ENCODE results near the gene CLRN3.

Gene CLRN3

DNA sequence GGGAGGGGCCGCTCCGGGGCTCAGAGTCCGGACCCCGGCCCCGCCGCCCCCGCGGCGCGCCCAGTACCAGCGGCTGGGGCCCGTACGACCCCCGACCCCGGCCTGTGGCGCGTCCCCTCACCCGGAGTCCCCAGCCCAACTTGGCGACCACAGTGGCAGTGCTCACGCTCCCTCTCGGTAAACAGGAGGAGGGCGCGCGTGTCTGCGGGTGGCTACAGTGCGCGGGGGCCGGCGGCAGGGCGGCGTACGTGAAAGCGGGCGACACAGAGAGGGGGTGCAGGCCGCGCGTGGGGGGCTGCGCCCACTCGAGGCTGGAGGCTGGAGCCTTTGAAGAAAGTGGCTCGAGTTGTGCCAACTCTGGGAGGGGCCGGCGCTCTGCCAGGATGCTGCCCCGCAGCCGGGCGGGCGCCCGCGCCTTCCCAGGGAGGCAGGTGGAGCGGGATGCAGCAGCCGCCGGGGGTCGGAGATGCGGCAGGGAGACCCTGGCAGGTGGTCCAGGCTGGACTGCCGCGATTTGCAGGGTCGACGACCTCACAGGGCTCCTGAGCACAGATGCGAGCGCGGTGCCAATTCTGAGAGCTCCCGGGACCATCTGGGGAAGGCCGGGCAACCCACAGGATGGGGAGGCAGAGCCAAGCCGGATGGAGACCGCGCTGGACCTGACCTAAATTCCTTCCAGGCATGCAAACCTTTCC, 14.8 kb upstream of the CLRN3 start:
- Histone ChIP-seq H3K9me3 (ENCODE audit: control insufficient read depth, low read length) (no peaks in the 10 kb centered on the region), H3K4me1 (ENCODE audit: control insufficient read depth, insufficient read depth, low read length) (peaks cover 19% of the 10 kb centered on the region), H3K9ac (ENCODE audit: low read length) (peak overlapping the region; percentile 55), H3K27me3 (replicated peaks; ENCODE audit: control insufficient read depth, insufficient read depth, low read length) (no peaks in the 10 kb centered on the region), H3K4me3 (ENCODE audit: low read length) (peak overlapping the region; percentile 76), H3K36me3 (ENCODE audit: control insufficient read depth, insufficient read depth, low read length, severe bottlenecking) (no peaks in the 10 kb centered on the region)
- no peak for DNase-seq (ENCODE audit: low read depth)

GRCh38 chr10:127906548-127907377, 14.0 kb upstream of the CLRN3 start, which contains the start of gene PTPRE:
Gene PTPRE (plus strand): TSS chr10:127907103. CDS start chr10:128040882, 133,779 bp downstream.
- Histone ChIP-seq H3K27me3 (replicated peaks; ENCODE audit: control insufficient read depth, insufficient read depth, low read length) (no peaks in the 10 kb centered on the region), H3K9me3 (ENCODE audit: control insufficient read depth, low read length) (no peaks in the 10 kb centered on the region), H3K9ac (ENCODE audit: low read length) (peak within 1 kb of the TSS; percentile 55), H3K4me1 (ENCODE audit: control insufficient read depth, insufficient read depth, low read length) (peaks cover 19% of the 10 kb centered on the region), H3K4me3 (ENCODE audit: low read length) (peak within 1 kb of the TSS; percentile 76), H3K36me3 (ENCODE audit: control insufficient read depth, insufficient read depth, low read length, severe bottlenecking) (no peaks in the 10 kb centered on the region)
- DNase-seq (ENCODE audit: low read depth): peak; percentile 9

- Histone ChIP-seq H3K9me3 (ENCODE audit: control insufficient read depth, low read length) (no peaks in the 10 kb centered on the region), H3K4me3 (ENCODE audit: low read length) (no peak overlapping the region), H3K36me3 (ENCODE audit: control insufficient read depth, insufficient read depth, low read length, severe bottlenecking) (no peaks in the 10 kb centered on the region), H3K27me3 (replicated peaks; ENCODE audit: control insufficient read depth, insufficient read depth, low read length) (no peaks in the 10 kb centered on the region), H3K4me1 (ENCODE audit: control insufficient read depth, insufficient read depth, low read length) (peaks cover 19% of the 10 kb centered on the region), H3K9ac (ENCODE audit: low read length) (no peak overlapping the region)
- DNase-seq (ENCODE audit: low read depth): no peak
Measured at GRCh38 chr10:127905848-127906261, 13.1 kb upstream of the CLRN3 start.

DNA sequence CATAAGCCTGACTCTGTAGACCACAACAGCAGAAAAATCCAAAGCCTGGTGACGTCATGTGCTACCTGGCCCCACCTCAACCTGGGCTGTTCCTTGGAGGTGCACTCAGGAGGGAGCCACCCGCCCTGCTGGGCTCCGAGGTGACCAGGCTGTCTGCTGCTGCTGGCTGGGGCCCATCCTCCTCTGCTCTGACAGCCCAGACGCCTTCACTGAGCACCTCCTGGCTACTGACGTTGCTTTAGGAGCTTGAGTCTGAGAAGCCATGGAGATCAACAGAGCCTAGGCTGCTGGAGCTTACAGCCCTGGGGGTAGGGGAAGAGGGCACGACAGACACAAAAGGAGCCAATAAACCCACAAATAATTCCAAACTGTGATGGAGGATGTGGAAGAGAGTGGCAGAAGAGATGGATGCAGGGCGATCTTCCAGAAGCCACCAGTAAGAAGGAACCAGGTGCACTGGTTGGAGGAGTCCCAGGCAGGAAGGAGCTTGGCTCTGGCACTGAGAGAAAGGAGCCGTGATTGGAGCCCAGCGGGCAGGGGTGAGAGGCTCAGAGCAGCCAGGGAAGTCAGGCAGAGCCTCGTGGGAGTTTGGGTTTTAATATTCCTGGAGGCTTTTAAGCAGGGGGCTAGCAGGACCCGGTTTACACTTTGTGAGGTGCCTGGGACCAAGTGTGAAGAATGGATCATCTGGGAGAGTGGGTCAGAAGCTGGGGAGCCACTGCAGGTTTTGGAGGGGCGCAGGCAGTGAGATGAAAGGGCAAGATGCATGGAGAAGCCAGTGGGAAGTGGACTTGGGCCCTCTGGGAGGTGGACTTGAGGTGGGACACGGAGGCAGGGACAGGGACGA, 12.5 kb upstream of the CLRN3 start:
- Histone ChIP-seq H3K4me3 (ENCODE audit: low read length) (no peak overlapping the region), H3K9me3 (ENCODE audit: control insufficient read depth, low read length) (no peaks in the 10 kb centered on the region), H3K4me1 (ENCODE audit: control insufficient read depth, insufficient read depth, low read length) (peaks cover 19% of the 10 kb centered on the region), H3K9ac (ENCODE audit: low read length) (no peak overlapping the region), H3K36me3 (ENCODE audit: control insufficient read depth, insufficient read depth, low read length, severe bottlenecking) (no peaks in the 10 kb centered on the region), H3K27me3 (replicated peaks; ENCODE audit: control insufficient read depth, insufficient read depth, low read length) (no peaks in the 10 kb centered on the region)
- no peak for DNase-seq (ENCODE audit: low read depth)

- Histone ChIP-seq H3K9ac (ENCODE audit: low read length) (no peak overlapping the region), H3K36me3 (ENCODE audit: control insufficient read depth, insufficient read depth, low read length, severe bottlenecking) (no peaks in the 10 kb centered on the region), H3K4me3 (ENCODE audit: low read length) (no peak overlapping the region), H3K27me3 (replicated peaks; ENCODE audit: control insufficient read depth, insufficient read depth, low read length) (no peaks in the 10 kb centered on the region), H3K9me3 (ENCODE audit: control insufficient read depth, low read length) (no peaks in the 10 kb centered on the region), H3K4me1 (ENCODE audit: control insufficient read depth, insufficient read depth, low read length) (peaks cover 24% of the 10 kb centered on the region)
- DNase-seq (ENCODE audit: low read depth): no peak
Measured at GRCh38 chr10:127904311-127905000, 11.7 kb upstream of the CLRN3 start.

GRCh38 chr10:127903789-127904188, 11.0 kb upstream of the CLRN3 start:
- DNase-seq (ENCODE audit: low read depth): no peak
- H3K36me3 ChIP-seq (ENCODE audit: control insufficient read depth, insufficient read depth, low read length, severe bottlenecking): no peaks in the 10 kb centered on the region
- H3K4me1 ChIP-seq (ENCODE audit: control insufficient read depth, insufficient read depth, low read length): peaks cover 18% of the 10 kb centered on the region
- no peak overlapping the region for H3K4me3 ChIP-seq (ENCODE audit: low read length)
- H3K27me3 ChIP-seq (replicated peaks; ENCODE audit: control insufficient read depth, insufficient read depth, low read length): no peaks in the 10 kb centered on the region
- H3K9ac ChIP-seq (ENCODE audit: low read length): no peak overlapping the region
- no peaks in the 10 kb centered on the region for H3K9me3 ChIP-seq (ENCODE audit: control insufficient read depth, low read length)

DNA sequence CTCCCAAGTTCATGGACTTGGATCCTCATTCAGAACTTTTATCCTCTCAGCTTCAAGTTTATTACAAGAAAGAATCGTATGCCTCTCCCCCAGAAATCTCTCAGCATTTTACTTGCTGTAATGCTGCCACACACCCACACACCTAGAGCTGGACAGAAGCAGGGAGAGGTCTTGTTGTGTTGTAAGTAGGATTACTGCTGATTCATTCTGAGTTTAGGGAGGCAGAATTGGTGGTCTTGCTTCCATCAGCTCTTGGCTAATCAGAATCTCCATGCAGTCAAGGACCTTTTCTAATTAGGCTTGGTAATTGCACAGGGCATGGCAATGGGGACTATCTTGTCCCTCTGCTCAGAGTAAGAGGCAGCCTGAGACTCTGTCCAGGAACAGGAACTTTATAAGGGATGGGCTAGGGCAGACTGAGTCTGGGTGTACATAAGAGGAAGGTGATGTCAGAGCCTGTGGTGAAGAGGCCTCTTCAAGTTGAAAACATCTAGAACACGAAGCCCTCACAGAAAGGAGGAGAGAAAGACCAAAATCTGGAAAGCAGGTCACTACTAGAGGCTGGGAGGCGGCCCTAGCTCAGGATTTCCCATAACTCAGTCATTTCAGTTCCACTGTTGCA, 7.1 kb upstream of the CLRN3 start:
- Histone ChIP-seq H3K4me1 (ENCODE audit: control insufficient read depth, insufficient read depth, low read length) (peaks cover 5% of the 10 kb centered on the region), H3K4me3 (ENCODE audit: low read length) (no peak overlapping the region), H3K9ac (ENCODE audit: low read length) (no peak overlapping the region), H3K9me3 (ENCODE audit: control insufficient read depth, low read length) (no peaks in the 10 kb centered on the region), H3K36me3 (ENCODE audit: control insufficient read depth, insufficient read depth, low read length, severe bottlenecking) (no peaks in the 10 kb centered on the region), H3K27me3 (replicated peaks; ENCODE audit: control insufficient read depth, insufficient read depth, low read length) (no peaks in the 10 kb centered on the region)
- DNase-seq (ENCODE audit: low read depth): no peak

DNA sequence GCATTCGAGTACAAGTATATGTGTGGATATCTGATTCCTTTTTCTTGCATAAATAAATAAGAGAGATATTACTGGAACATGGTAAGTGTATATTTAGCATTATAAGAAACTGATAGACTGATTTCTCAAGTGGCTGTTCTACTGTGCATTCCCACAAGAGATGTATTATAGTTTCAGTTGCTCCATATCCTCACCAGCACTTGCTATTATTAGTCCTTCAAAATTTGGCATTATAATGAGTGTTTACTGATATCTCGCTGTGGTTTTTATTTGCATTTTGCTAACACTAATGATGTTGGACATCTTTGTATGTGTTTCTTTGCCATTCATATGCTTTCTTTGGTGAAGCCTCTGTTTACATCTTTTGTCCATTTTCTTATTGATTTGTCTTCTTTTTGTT, 4.4 kb upstream of the CLRN3 start:
- H3K9me3 ChIP-seq (ENCODE audit: control insufficient read depth, low read length): no peaks in the 10 kb centered on the region
- peaks cover 5% of the 10 kb centered on the region for H3K4me1 ChIP-seq (ENCODE audit: control insufficient read depth, insufficient read depth, low read length)
- no peaks in the 10 kb centered on the region for H3K27me3 ChIP-seq (replicated peaks; ENCODE audit: control insufficient read depth, insufficient read depth, low read length)
- no peak overlapping the region for H3K4me3 ChIP-seq (ENCODE audit: low read length)
- no peaks in the 10 kb centered on the region for H3K36me3 ChIP-seq (ENCODE audit: control insufficient read depth, insufficient read depth, low read length, severe bottlenecking)
- no peak for DNase-seq (ENCODE audit: low read depth)
- no peak overlapping the region for H3K9ac ChIP-seq (ENCODE audit: low read length)

DNA sequence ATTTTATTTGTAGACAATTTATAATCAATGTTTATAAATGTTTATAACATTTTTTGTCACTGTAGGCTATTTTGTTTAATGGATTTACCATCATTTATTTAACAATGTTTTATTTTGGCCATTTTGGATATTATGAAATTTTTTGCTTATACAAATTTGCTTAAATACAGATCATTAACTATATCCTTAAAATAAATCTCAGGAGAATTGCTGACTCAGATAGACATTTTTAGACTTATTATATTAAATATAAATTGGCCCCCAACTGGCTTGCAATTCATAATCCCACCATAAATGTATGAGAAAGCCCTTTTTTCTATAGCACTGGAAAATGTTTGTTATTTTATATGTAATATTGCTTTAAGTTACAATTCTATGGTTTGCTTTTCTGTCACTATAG, 3.8 kb upstream of the CLRN3 start:
- no peak for DNase-seq (ENCODE audit: low read depth)
- no peaks in the 10 kb centered on the region for H3K27me3 ChIP-seq (replicated peaks; ENCODE audit: control insufficient read depth, insufficient read depth, low read length)
- H3K9me3 ChIP-seq (ENCODE audit: control insufficient read depth, low read length): no peaks in the 10 kb centered on the region
- no peaks in the 10 kb centered on the region for H3K36me3 ChIP-seq (ENCODE audit: control insufficient read depth, insufficient read depth, low read length, severe bottlenecking)
- no peak overlapping the region for H3K9ac ChIP-seq (ENCODE audit: low read length)
- H3K4me3 ChIP-seq (ENCODE audit: low read length): no peak overlapping the region
- H3K4me1 ChIP-seq (ENCODE audit: control insufficient read depth, insufficient read depth, low read length): peaks cover 5% of the 10 kb centered on the region

GRCh38 chr10:127894146-127894545, 1.4 kb upstream of the CLRN3 start:
- Histone ChIP-seq H3K36me3 (ENCODE audit: control insufficient read depth, insufficient read depth, low read length, severe bottlenecking) (no peaks in the 10 kb centered on the region), H3K9ac (ENCODE audit: low read length) (no peak overlapping the region), H3K9me3 (ENCODE audit: control insufficient read depth, low read length) (no peaks in the 10 kb centered on the region), H3K27me3 (replicated peaks; ENCODE audit: control insufficient read depth, insufficient read depth, low read length) (no peaks in the 10 kb centered on the region), H3K4me3 (ENCODE audit: low read length) (no peak overlapping the region), H3K4me1 (ENCODE audit: control insufficient read depth, insufficient read depth, low read length) (peaks cover 10% of the 10 kb centered on the region)
- no peak for DNase-seq (ENCODE audit: low read depth)
